NCI-H510A (cell line): ENCODE data around the gene ASIC4.

Experiments used
- DNase-seq: peaks from one replicate; lab custom pipeline; 2025; lab: John Stamatoyannopoulos, UW

The ASIC4 gene

DNA sequence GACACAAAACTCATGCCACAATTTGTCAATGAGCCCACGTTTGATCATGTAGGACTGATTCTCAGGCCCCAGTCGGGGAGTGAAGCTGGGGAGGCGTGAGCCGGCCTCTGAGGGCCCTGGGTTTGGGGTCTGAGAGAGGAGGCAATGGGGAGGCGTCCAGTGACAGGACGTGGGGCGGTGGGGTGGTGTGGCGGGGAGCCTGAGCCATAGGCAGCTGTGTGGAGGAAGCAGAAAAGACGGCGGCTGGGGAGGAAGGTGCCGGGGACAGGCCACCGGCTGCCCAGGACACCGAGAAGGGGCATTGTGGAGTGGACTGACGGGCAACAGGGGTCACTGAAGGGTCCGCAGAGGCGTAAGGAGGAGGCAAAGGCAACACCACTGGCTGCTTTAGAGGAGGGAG, 22.1 kb downstream of the ASIC4 start:
- DNase-seq, result no peak

DNA sequence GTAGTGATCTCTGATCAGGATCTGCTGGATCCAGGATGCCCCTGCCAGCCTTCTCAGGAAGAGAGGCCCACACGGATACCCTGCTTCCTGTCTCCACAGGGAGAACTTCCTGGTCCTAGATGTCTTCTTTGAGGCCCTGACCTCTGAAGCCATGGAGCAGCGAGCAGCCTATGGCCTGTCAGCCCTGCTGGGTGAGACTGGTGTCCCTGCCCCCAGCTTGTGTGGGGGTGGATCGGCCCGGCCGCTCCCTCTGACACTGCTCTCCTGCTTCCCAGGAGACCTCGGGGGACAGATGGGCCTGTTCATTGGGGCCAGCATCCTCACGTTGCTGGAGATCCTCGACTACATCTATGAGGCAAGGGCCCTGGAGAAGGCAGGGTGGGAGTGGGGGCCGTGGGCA, 22.7 kb downstream of the ASIC4 start:
- DNase-seq, result no peak

DNA sequence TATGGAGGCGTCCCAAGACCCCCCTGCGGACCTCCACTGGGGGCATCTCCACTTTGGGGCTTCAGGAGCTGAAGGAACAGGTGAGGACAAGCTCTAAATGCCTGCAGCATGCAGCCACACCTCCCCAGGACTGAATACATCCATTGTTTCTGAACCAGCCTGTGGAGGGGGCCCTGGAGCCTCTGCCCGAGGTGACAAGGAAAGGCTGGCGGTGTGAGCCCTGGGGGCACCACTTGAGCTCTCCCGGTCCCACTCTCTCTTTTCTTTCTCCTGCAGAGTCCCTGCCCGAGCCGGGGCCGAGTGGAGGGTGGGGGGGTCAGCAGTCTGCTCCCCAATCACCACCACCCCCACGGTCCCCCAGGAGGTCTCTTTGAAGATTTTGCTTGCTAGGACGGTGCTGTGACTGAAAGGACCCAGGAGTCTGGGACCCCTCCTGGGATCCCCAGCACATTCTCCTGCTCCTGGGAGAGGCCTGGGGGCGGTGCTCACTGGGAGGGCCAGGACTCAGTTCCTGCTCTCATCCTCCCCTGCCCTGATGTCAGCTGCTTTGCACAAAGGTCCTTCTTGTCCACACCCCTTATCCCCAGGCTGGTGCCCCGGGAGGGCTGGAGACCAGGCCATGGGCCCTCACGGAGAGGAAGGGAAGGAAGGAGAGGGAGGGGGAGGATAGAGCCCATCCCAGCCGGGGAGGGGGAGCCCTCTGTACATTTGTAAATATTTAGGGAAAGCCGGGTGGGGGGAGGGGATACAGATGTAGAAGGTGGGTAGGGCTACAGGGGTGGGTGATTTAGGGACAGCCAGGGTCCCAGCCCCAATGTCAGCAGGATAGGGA, 23.6 kb downstream of the ASIC4 start:
- DNase-seq, result no peak

DNA sequence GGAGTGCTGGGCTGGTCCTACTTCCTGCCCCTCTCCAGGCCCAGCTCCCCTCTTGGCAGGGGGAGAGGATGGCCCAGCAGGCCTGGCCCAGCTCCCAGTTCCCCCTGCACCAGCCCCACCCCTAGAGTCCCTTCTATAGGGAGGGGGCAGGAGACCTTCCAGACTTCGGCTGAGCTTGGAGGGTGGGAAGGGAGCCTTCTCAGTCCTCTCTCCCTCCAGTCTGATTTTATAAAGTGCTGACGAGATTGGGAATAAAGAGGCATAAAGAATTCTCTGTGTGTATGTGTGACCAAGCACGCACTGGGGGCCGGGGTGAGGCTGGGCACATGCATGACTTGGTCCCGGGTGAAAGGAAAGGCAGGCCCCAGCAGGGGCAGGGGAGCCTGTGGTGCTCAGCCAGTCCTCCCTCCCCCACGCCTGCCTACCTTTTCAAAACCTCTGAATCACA, 24.2 kb downstream of the ASIC4 start:
- DNase-seq, result no peak

DNA sequence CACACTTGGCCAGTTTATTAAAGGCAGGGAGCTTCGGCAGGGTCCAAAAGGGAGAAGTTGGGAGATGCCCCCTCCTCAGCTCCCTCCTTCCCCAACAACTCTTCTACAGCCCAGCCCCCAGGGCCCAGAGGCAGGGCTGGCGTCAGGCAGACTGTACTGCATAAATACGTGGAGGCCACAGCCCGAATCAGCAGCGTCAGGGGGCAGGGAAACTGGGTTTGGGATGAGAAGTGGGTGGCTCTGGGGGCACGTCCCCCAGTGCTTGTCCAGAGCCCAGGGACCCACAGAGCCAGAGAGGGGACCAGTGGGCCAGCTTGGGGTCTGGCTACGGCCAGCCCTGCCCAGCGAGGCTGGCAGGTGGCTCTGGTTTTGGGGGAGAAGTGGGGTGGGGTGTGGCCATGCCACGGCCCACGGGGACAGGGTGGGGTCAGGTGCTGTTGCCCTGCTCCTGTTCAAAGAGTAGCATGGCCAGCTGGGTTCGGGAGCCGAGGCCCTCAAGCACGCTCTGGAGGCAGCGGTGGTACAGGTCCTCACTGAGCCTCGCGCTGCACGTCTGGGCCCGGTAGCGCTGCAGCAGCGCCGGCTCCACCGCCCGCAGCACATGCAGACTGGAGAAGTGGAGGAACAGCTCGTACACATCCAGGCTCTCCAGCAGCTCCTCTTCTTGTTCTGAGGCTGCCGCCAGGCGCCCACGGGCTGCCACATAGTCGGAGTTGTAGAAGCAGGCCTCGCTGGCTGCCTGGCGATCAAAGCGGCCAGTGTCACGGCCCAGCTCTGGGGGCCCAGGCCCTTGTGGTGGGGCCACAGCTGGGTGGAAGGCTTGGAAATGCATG, 24.9 kb downstream of the ASIC4 start:
- DNase-seq, result no peak

DNA sequence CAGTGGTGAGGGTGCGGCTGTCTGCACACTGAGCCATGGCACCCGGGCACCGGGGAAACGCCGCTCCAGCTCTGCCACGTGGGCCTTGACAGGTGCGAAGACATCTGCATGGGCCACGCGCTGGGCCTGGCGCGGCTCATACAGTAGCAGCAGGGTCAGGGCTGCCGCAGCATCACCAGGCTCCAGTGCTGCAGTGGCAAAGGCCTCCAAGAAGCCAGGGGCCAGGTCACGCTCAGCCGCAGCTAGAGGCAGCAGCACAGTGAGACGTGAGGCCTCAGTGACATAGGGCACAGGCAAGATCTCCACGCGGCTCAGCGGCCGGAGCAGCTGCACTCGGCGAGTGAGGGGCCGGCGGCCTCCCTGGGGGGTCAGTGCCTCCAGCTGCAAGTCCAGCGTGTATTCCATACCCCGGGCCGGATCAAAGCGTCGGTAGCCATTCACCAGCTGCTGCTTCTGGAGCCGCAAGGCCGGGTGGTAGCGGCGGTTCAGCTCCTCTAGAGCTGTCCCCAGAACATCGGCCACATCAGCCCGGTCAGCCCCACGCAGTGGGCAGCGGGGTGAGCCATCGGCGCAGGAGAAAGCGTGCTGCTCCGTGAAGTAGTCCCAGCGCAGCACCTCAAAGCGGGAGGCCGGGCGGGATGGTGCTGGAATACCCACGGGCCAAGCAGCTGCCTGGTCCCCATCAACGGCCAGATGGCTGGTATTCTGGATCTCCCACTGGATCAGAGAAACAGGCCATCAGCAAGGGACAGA, 25.8 kb downstream of the ASIC4 start:
- DNase-seq, result no peak

DNA sequence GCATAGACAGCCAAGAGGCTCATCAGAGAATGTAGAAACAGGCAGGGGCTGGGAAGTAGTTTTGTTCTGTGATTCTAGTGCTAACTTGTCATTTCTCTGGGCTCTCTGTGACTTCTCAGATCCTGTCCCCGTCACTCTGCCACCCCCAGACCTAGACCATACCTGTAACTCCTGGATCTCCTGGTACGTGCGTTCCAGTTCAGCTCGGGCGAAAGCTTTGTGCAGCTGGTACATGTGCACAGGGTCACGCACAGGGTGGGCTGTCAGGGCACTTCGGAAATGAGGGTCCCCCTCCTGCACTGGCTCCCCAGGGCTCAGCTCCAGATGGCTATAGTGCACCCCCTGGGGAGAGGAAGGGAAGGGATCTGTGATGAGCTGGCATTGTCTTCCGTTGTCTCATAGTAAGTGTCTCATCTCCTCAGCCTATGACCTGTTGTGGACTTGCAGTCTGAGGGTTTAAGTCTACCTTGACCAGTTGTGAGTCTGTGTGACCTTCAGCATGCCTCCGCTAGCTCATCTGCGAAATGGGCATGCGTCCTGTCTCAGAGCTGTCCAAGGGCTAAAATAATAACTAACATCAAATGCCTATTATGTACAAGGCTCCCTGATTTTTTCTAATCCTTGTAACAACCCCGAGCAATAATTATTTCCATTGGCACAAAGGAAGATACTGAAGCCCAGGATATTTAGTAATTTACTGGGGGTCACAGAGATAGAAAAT, 26.7 kb downstream of the ASIC4 start:
- DNase-seq, result no peak

DNA sequence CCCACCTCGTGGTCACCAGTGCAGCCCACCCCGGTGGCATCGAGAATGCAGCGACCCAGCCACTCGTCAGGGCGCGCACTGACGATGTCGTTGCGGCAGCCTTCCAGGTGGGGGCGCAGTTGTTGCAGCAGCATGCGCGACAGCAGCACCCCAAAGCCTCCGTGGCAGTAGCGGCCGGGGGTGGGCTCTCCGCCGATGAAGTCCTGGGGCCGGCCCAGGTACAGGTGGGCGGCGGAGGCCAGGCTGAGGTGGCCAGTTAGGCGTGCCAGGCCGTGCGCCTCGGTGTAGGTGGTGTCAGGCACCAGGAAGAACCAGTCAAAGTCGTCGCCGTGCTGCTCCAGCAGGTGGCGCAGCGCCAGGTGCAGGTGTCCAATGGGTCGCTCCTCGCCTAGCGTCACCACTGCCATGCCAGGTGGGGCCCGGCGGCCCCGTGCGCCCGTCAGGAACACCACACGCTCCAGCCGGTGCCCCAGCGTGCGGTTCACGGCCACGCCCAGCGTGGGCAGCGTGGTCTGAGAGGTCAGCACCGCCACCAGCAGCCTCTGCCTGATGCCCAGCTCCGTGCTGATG, 27.4 kb downstream of the ASIC4 start:
- peak; percentile 72 for DNase-seq

DNA sequence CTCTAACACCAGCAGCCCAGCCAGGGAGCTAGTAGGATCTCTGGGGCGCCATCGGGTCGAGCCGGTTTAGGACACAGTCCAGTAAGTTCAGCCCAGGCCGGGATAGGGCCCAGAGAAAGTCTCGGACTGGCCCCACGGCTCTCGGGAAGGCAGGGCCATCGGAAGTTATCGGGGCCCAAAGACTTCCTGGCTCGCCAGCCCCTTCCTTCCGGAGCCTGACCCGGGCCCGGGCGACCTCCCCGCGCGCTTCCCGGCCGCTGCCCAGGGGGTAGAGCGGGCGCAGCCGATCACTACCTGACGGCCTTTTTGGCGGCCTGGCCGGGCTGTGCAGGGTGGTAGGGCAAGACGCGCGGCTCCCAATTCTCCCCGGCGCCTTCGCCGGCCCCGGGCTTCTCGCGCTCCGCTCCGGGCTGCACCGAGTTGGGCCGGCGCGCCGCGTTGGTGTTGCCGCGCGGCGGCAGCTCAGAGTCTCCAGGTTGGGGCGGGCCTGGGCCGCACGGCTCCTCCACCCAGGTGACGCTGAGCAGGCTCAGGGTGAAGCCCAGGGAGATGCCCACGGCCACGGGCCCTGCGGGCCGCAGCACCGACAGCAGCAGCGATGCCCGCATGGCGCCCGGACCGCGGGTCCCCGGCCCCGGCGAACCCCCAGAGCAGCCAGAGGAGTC, 28.8 kb downstream of the ASIC4 start:
- peak; percentile 57 for DNase-seq

DNA sequence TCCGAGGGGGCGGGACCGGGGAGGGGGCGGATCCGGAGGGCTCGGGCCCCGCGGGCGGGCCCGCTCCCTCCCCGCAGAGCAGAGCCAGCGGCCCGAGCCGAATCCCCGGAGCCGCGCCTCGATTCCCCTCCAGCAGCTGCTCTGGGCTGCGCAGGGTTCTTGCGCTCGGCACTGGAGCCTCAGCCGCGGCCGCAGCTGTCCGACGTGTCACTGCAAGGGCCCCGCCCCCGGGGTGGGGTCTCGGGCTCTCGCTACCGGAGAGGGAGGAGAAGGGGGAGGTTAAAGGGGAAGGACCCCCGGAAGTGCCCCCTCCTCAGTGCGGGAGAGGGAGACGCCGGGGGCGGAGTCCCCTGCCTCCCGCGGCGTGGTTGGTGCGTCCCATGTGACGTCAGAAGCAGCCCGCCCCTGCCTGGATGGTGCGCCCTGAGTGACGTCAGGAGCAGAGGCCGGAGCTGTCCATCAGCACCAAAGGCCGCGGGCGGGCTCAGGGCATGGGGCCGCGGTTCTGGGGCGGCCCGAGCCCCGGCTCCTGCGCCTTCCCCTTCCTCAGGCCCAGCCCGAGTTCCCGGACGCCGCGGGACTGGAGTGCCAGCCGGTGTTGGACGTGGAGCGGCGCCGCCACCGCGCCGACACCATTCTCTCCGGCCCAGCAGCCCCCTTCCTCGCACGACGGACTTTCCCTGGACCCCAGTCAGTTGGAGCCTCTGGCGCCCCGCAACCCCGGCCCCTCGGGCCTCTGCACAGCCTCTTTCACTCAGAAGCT, 29.5 kb downstream of the ASIC4 start, which contains the start of the genes CHPF and TMEM198:
Gene CHPF, minus strand, starts transcription at position 214 of the 763 bp plus-strand sequence. CDS start 271 bp downstream, outside the sequence.
Gene TMEM198, plus strand, starts transcription at position 433 of the 763 bp plus-strand sequence. CDS start 700 bp downstream, outside the sequence.
- DNase-seq, result peak; percentile 98

DNA sequence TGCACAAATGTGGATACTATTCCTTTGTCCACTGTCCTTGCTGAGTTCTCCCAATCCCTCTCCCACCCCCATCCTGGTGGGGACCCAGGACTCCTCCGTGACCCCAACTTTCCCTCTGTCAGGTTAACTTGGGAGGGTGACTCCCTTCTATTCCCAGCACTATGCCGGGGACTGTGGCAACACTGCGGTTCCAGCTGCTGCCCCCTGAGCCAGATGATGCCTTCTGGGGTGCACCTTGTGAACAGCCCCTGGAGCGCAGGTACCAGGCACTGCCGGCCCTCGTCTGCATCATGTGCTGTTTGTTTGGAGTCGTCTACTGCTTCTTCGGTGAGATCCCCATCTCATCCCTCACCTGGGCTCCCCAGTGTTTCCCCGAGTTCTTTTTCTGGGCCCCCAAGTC, 30.3 kb downstream of the ASIC4 start:
- no peak for DNase-seq

DNA sequence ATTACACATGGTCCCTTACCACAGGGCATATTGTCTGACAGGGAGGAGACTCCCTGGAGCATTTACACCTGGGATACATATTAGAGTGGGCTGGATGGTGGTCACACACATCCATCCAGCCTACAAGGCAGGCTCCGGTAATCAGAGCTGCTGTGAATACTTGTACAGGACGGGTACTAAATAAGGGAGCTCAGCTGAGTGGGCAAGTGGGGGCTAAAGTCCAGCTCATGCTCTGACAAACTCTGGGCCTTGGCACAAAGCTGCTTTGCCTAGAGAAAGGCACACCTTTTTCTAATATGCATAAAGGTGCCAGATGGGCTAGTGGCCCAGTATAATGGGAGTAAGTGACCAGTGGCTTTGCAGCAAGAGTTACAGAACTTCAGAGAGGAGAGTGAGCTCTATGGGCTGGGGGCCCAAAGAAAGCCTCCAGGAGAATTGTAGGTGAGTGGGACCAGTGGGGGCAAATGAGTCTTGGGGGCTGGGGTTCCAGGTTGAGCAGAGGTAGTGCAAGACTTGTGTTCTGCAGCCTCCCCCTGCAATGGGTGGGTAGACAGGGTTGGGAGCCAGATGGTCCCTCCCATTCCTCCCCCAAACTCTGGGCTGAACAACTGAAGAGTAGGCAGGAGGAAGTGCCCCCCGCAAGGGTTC, 31.1 kb downstream of the ASIC4 start:
- DNase-seq, result no peak

DNA sequence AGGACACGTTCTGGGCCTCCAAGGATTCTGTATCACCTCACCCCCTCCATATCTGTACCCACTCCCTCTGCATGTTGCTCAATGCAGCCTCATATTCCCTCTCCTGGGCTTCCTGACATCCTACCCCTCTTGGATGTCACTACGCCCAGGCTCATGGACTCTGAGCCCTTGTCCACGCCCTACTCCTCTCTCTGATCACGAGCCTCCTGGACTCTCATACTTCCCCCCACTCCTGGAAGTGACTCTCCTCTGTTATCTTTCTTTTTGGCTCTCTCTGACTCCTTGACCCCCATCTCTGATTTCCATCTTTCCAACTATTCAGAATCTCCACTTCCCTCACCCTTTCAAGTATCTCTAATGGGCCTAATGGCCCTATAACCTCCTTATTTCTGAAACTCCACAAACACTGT, 31.7 kb downstream of the ASIC4 start:
- no peak for DNase-seq

DNA sequence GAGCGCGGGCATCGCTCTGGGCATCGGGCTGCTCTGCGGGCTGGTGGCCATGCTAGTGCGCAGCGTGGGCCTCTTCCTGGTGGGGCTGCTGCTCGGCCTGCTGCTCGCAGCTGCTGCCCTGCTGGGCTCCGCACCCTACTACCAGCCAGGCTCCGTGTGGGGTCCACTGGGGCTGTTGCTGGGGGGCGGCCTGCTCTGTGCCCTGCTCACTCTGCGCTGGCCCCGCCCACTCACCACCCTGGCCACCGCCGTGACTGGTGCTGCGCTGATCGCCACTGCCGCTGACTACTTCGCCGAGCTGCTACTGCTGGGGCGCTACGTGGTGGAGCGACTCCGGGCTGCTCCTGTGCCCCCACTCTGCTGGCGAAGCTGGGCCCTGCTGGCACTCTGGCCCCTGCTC, 33.3 kb downstream of the ASIC4 start:
- no peak for DNase-seq

DNA sequence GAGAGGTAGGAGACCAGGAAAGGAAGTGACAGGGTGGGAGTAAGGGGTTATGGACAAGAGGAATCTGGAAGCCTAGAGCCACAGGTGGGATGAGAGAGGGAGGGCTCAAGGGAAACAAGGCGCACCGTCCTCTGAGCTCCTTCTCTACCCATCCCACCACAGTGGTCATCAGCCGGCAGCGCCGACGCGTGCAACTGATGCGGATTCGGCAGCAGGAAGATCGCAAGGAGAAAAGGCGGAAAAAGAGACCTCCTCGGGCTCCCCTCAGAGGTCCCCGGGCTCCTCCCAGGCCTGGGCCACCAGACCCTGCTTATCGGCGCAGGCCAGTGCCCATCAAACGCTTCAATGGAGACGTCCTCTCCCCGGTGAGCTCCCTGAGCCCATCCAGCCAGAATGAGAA, 34.7 kb downstream of the ASIC4 start:
- no peak for DNase-seq

DNA sequence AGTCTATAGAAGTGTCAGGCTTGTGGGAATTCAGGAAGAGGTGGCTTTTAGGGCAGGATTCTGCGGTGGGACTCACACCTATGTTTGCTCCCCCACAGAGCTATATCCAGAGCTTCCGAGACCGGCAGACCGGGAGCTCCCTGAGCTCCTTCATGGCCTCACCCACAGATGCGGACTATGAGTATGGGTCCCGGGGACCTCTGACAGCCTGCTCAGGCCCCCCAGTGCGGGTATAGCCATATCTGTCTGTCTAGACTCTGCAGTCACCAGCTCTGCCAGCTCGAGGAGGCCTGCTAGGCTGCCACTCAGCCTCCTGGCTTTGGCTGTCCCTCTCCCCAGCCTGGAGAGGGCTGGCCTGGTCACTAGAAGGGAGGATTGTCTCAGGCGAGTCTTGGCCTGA, 35.3 kb downstream of the ASIC4 start:
- no peak for DNase-seq

DNA sequence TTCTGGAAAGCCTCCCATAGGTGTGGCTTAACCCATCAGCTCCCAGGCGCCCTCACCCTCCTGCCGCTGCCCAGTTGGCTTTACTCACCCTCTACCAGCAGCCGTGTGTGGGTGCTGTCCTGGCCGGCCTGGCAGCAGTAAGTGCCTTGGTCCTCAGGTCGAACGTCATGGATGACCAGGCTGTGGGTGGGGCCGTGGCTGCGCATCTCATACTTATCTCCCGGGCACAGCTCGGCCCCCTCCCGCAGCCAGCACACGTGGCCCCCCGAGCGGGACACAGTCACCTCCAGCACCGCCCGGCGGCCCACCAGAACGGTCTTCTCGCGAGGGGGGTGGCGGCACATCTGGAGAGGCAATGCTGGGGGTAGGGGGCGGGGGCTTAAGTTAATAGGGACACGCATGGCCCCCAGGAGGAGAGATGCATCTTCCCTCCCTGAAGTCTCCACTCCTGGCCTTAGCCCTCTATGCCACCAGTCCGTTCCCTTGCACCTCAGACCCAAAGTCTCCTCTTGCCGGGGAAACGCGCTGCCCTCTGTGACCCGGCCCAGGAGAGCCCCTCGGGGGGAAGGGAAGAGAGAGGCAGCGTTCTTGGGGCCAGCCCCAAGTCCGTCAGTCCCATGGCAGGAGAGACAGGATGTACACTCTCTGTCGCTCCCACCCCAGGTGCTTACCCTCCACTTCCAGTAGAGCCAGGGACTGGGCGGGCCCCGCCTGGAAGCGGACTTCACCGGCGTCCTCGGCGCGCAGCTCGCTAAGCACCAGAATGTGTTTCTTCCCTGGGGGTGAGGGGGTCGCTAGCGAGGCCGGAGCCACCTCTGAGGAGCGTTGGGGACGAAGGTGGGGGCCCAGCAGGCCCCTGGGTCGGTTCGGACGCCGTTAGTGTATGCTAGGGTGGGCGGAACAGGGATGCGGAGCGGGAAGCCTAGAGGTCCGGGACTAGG, 37.4 kb downstream of the ASIC4 start:
- DNase-seq, result peak; percentile 61
